GM12875 (cell line): Measurements from ENCODE around the gene KCNH8.

Experiments used
- H3K4me3 ChIP-seq: one replicate; pipeline ENCODE4 v1.5.1; 2011; ENCODE audit warnings: low read depth, low read length, control low read depth
- TF ChIP-seq, protein P1 (sequence below): IDR thresholded peaks from 2 replicates; pipeline ENCODE4 v1.5.1; 2011; ENCODE audit warnings: low read depth, mild to moderate bottlenecking, control low read depth, inconsistent platforms, low read length, moderate library complexity, borderline replicate concordance; ENCODE audit not compliant: insufficient read depth

Gene KCNH8

DNA sequence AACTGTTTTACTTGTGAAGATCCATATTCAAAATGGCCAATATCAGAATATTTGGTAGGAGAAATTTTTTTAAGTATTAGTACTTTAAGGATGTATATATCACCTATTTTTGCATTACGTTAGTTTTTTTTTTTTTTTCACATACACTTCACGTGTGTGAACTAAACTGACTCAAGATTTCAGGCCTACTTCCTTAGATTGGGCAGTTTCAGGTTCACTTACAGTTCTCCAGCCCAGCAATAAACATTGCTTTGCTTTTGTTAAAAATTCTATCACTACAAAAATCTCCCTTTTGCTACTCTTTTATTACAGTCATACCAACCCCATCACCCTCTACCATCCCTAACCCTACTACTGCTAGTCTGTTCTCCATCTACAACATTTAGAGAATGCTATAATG, 183.6 kb downstream of the KCNH8 start:
- TF ChIP-seq, protein P1, sequence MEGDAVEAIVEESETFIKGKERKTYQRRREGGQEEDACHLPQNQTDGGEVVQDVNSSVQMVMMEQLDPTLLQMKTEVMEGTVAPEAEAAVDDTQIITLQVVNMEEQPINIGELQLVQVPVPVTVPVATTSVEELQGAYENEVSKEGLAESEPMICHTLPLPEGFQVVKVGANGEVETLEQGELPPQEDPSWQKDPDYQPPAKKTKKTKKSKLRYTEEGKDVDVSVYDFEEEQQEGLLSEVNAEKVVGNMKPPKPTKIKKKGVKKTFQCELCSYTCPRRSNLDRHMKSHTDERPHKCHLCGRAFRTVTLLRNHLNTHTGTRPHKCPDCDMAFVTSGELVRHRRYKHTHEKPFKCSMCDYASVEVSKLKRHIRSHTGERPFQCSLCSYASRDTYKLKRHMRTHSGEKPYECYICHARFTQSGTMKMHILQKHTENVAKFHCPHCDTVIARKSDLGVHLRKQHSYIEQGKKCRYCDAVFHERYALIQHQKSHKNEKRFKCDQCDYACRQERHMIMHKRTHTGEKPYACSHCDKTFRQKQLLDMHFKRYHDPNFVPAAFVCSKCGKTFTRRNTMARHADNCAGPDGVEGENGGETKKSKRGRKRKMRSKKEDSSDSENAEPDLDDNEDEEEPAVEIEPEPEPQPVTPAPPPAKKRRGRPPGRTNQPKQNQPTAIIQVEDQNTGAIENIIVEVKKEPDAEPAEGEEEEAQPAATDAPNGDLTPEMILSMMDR, result no peak

DNA sequence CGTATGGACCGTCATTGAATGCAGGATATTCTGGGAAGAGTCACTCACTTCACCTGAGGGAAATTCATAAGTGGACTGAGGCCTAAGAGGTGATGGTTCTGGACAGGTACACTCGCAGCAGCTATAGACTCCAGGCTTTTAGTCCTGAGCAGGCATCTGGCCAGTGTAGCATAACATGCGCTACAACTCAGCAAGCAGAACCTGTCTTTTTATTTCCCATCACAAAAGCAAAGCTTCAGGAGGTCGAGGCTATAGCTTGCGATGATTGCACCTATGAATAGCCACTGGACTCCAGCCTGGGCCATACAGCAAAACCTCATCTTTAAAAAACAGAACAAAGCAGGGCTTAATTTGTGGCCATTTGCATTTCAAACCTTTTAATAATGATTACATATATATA, 185.8 kb downstream of the KCNH8 start:
- H3K4me3 ChIP-seq, result no peak overlapping the region
- TF ChIP-seq, protein P1, result no peak

More for the DNA sequence above, 183.6 kb downstream of the KCNH8 start:
- no peak overlapping the region for H3K4me3 ChIP-seq

DNA sequence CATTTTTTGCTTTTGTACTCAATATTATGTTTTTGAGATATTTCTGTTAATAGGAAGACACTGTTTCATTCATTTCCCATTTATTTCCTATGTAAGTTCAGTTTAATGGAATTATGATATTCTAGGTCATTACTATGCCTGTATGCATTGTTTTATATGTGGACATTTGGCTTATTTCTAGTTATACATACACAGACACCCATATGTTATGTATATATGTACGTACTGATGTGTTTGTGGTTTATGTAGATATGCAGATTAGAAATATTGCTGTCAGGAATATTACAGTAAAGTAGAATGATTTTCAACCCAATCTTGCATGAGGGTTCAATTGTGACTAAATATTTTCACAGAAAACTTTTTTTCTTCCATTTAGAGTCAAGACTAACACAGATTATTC, 190.5 kb downstream of the KCNH8 start:
- TF ChIP-seq, protein P1, result no peak

DNA sequence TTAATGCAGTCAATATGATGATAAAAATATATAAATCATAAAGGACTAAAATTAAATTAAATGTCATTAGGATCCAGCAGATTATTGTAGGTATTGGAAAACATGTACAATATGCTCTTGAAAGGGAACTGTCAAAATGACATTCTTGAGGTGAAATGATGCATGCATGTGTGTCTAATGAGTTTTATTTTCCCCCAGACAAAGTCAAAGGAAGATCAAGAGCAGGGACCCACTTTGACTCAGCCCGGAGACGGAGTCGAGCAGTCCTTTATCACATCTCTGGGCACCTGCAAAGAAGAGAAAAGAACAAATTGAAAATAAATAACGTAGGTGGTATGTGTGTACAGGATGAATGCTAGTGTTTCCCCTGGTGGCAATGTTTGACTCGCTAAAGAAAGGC, 194.1 kb downstream of the KCNH8 start:
- H3K4me3 ChIP-seq, result no peak overlapping the region
- TF ChIP-seq, protein P1, result no peak

More for the DNA sequence above, 190.5 kb downstream of the KCNH8 start:
- no peak overlapping the region for H3K4me3 ChIP-seq

DNA sequence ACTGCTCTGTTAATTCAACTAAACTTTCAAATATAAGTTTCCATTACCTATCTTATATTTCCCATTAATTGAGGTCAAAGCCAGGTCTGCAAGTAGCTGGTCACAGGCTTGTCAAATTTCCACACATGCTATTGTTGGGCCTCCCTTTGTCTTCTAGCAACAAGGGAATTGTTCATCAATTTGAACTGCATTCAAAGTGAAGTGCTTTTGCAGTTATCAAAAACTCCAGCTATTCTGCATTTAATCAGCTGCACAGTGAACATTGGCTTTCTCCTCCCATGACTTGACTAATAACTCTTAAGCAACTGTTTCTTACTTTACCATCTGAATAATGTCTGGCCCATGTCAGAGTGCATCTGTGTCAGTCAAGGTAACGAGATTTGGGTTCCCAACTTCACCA, 198.4 kb downstream of the KCNH8 start:
- TF ChIP-seq, protein P1, result no peak
- H3K4me3 ChIP-seq, result no peak overlapping the region

DNA sequence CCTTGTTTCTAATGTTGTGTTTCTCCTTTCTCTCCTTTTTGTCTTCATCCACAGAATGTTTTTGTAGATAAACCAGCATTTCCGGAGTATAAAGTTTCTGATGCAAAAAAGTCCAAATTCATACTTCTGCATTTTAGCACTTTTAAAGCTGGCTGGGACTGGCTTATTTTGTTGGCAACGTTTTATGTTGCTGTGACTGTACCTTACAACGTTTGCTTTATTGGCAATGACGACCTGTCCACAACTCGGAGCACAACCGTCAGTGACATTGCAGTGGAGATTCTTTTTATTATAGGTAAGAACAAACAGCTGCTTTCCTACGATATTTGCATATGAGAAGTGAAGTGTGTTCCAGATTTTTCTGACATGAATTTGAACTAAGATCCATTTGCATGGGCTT, 199.4 kb downstream of the KCNH8 start:
- H3K4me3 ChIP-seq, result peak overlapping the region; percentile 16
- TF ChIP-seq, protein P1, result no peak

DNA sequence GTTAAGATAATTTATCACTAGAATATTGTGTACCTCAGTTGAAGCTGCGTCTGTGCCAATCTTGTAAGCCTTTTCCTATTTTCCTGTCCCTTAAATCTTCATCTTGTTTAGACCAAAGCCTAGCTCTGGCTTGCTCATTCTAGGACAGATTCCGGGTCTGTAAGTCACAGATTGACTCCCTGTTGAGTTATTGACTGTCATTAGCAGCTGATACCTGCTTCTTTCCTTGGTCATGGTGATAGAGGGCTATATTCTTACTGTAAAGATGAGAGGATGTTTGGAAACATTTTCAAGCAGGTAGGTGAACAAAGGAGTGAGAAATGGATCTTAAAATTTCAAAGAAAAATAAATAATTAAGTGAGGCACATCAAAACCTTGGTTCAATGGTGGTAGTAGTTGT, 200.2 kb downstream of the KCNH8 start:
- H3K4me3 ChIP-seq, result no peak overlapping the region
- TF ChIP-seq, protein P1, result no peak
